MM.1S (cell line): ENCODE results near the gene CORO7.

Experiments
- EZH2 ChIP-seq: fragments of 300-600 bp; sonication (generic); optimal IDR thresholded peaks from 2 replicates; pipeline ENCODE3; 2017; ENCODE audit warnings: low read depth, mild to moderate bottlenecking, antibody characterized with exemption, low read length, mixed read lengths
- EZH2phosphoT487 ChIP-seq: fragments of 300-600 bp; sonication (generic); IDR thresholded peaks from 2 replicates; pipeline ENCODE4 v1.6.1; 2018; ENCODE audit warnings: antibody characterized with exemption, low read length
- TF ChIP-seq, protein P1 (sequence below): fragments of 300-600 bp; sonication (generic); IDR thresholded peaks from 2 replicates; pipeline ENCODE4 v1.5.1; 2016; ENCODE audit warnings: antibody characterized with exemption, low read length, mixed read lengths

- TF ChIP-seq EZH2: no peak
- TF ChIP-seq, protein P1, sequence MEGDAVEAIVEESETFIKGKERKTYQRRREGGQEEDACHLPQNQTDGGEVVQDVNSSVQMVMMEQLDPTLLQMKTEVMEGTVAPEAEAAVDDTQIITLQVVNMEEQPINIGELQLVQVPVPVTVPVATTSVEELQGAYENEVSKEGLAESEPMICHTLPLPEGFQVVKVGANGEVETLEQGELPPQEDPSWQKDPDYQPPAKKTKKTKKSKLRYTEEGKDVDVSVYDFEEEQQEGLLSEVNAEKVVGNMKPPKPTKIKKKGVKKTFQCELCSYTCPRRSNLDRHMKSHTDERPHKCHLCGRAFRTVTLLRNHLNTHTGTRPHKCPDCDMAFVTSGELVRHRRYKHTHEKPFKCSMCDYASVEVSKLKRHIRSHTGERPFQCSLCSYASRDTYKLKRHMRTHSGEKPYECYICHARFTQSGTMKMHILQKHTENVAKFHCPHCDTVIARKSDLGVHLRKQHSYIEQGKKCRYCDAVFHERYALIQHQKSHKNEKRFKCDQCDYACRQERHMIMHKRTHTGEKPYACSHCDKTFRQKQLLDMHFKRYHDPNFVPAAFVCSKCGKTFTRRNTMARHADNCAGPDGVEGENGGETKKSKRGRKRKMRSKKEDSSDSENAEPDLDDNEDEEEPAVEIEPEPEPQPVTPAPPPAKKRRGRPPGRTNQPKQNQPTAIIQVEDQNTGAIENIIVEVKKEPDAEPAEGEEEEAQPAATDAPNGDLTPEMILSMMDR: no peak
- TF ChIP-seq EZH2phosphoT487: no peak
Measured at GRCh38 chr16:4381072-4381934, 35.1 kb downstream of the CORO7 start.
